WERI-Rb-1 (cell line): ENCODE data around the gene COL5A1.
A peak's percentile ranks its signal among the peaks of the same experiment; 100 is the strongest.

Experiments
- DNase-seq: peaks from one replicate; pipeline ENCODE4 v3.0.0-alpha.2; 2020
- H3K27ac ChIP-seq: fragments of 250-450 bp; sonication (Bioruptor Pico); 2 replicates; pipeline ENCODE4 v1.5.1; 2020; ENCODE audit warnings: mild to moderate bottlenecking, moderate library complexity
- H3K27me3 ChIP-seq: fragments of 250-450 bp; sonication (Bioruptor Pico); 2 replicates; pipeline ENCODE4 v1.5.1; 2021; ENCODE audit warnings: mild to moderate bottlenecking, low read depth, moderate library complexity; ENCODE audit not compliant: insufficient read depth, severe bottlenecking
- H3K36me3 ChIP-seq: fragments of 250-450 bp; sonication (Bioruptor Pico); 2 replicates; pipeline ENCODE4 v1.5.1; 2020; ENCODE audit warnings: mild to moderate bottlenecking, moderate library complexity
- H3K4me3 ChIP-seq: 2 replicates; pipeline ENCODE4 v1.5.1; 2011; ENCODE audit warnings: low read depth, mild to moderate bottlenecking, control low read depth, low read length
- H3K9me3 ChIP-seq: fragments of 250-450 bp; sonication (Bioruptor Pico); 2 replicates; pipeline ENCODE4 v1.5.1; 2021; ENCODE audit warnings: mild to moderate bottlenecking, moderate library complexity; ENCODE audit not compliant: severe bottlenecking
- CTCF ChIP-seq: IDR thresholded peaks from 2 replicates; pipeline ENCODE4 v1.5.1; 2011; ENCODE audit warnings: low read depth, mild to moderate bottlenecking, control low read depth, inconsistent platforms, low read length

The COL5A1 gene

DNA sequence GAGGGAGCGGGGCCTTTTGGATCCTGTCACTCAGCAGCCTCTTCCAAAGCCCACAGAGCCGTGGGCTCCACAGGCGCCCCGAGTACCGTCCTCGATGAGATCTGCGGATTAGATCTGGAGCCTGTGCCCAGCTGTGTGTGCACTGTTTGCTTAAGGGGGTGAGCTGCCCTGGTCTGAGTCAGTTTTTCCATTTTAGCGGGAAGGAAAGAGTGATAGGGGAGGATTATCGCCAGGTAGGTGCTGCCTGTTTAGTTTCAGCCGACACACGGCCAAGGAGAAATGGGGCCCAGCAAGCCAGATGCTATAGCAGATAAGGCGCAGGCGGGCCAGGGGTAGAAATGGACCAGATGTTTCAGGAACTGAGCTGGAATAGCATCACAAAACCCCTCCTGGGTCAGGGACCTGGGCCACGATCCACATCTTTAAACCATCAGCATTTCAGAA lies 18.1 kb downstream of the COL5A1 start:
- H3K27me3 ChIP-seq, result no peaks in the 10 kb centered on the region
- no peak for DNase-seq
- H3K9me3 ChIP-seq, result peaks cover 7% of the 10 kb centered on the region
- no peaks in the 10 kb centered on the region for H3K36me3 ChIP-seq
- TF ChIP-seq CTCF, result no peak
- H3K4me3 ChIP-seq, result no peak overlapping the region
- no peak overlapping the region for H3K27ac ChIP-seq

DNA sequence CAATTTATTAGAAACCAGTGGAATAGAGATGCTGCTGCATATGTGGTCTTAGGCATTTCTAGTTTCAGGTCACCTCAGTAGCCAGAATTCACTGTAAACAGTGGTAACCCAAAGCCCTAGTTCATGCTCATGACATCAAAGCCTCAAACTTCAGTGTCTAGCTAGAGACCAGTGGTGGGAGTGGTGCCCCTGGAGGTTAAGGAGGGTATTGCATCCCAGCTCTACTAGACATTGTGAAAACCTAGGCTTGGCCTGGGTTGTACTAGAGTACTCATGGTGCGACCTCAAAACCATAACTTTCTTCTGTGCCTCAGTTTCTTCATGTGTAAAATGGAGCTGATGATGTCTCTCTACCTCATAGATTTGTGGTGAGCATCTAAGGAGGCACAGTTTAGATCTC lies 18.8 kb downstream of the COL5A1 start:
- TF ChIP-seq CTCF, result peak; percentile 83
- Histone ChIP-seq H3K27ac (no peak overlapping the region), H3K4me3 (no peak overlapping the region), H3K27me3 (no peaks in the 10 kb centered on the region), H3K36me3 (no peaks in the 10 kb centered on the region), H3K9me3 (peaks cover 7% of the 10 kb centered on the region)
- peak; percentile 43 for DNase-seq

GRCh38 chr9:134661299-134661698 lies 19.7 kb downstream of the COL5A1 start:
- no peak for TF ChIP-seq CTCF
- no peak for DNase-seq
- Histone ChIP-seq H3K27me3 (no peaks in the 10 kb centered on the region), H3K9me3 (peaks cover 7% of the 10 kb centered on the region), H3K36me3 (no peaks in the 10 kb centered on the region), H3K27ac (no peak overlapping the region), H3K4me3 (no peak overlapping the region)

DNA sequence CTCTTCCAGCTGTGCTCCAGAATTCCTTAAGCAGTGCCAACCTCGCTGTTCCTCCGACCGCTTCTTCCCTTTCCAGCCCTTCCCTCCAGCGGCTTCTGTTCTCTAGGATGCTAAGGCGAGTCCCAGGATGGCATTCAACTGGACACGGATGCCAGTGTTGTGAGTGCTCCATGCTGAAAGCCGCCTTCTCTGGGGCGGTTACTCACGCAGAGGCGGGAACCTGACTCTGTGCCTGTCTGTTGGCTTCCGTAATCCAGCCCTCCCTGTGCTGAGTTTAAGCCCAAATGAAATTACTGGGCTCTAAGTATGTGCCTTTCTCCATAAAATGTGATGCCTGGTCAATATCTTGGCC lies 20.2 kb downstream of the COL5A1 start:
- H3K27me3 ChIP-seq, result no peaks in the 10 kb centered on the region
- DNase-seq, result no peak
- H3K27ac ChIP-seq, result no peak overlapping the region
- no peaks in the 10 kb centered on the region for H3K36me3 ChIP-seq
- no peak overlapping the region for H3K4me3 ChIP-seq
- no peak for TF ChIP-seq CTCF
- H3K9me3 ChIP-seq, result peaks cover 7% of the 10 kb centered on the region

DNA sequence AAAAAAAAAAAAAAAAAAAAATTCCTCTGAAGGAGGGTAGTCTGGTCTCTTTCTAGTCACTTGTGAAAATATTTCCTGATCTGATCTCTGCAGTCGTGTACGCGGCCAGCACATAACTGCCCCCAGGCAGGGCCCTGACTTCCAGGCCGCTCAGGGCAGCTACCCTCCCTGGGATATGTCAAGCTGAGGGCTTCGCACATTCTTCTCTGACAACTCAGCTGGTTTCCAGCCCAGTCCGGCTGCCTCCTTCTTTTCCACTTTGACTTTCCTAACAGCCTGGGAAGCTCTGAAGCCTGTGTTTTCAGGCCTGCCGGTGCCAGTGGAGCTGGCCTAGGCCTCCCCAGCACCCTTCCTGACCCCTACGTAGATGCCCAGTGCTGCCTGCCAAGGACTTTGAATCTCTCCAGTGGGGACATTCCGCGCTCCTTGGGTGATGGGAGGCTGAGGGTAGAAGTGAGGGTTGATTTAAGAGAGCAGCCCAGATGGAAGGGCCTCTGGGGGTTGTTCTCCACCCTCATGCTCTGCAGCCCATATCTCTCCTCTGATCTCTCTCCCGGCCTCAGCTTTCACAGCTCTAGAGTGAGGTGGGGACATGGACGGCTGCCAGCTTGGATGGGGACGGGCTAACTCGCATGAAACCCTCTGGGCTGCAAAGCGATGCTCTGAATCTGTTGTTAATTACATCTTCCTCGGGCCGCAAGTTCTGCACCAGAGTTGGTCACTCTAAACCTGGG lies 20.7 kb downstream of the COL5A1 start:
- Histone ChIP-seq H3K9me3 (peaks cover 7% of the 10 kb centered on the region), H3K4me3 (no peak overlapping the region), H3K27me3 (no peaks in the 10 kb centered on the region), H3K27ac (no peak overlapping the region), H3K36me3 (no peaks in the 10 kb centered on the region)
- TF ChIP-seq CTCF, result no peak
- DNase-seq, result no peak

DNA sequence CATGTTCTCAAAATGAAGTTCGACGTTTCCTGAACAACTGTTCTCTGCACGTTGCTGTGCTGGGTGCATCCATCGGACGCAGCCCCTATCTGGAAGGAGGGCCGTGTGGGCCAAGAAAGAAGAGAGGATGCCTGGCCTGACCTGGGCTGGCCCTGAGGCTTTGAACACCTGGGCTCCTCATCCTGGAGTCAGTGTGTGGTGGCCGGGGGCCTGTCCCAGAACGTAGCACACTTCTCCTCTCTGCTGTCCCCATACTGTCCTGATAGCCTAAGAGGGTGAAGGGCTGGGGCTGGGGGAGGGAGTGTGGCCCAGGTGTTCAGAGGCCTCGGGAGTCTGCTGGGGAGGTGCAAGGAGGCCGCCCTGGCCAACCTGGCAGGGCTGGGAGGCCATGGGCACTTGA lies 21.5 kb downstream of the COL5A1 start:
- no peak for TF ChIP-seq CTCF
- H3K36me3 ChIP-seq, result no peaks in the 10 kb centered on the region
- H3K27ac ChIP-seq, result no peak overlapping the region
- no peak for DNase-seq
- H3K27me3 ChIP-seq, result no peaks in the 10 kb centered on the region
- peaks cover 7% of the 10 kb centered on the region for H3K9me3 ChIP-seq
- H3K4me3 ChIP-seq, result no peak overlapping the region
